Erythroblast (primary cell): ENCODE measurements around the gene BFSP1.

Experiments
- GATA1 ChIP-seq: IDR thresholded peaks from 2 replicates; pipeline ENCODE4 v1.6.1; 2011; ENCODE audit warnings: low read depth, mild to moderate bottlenecking, control low read depth, low read length, moderate library complexity
- POLR2A ChIP-seq: IDR thresholded peaks from 2 replicates; pipeline ENCODE4 v1.6.1; 2011; ENCODE audit warnings: mild to moderate bottlenecking, low read length

GRCh38 chr20:17580895-17581294, 49.7 kb upstream of the BFSP1 start:
- TF ChIP-seq POLR2A, result no peak
- TF ChIP-seq GATA1, result no peak
